ENCODE measurements around the gene RB1.

RB1 gene

GRCh38 chr13:48411147-48411794, 107.7 kb downstream of the RB1 start:
- Histone ChIP-seq H2AFZ (ENCODE audit: low read depth, low read length) (no peak overlapping the region), H3K36me3 (replicated peaks; ENCODE audit: low read depth, low read length) (peaks cover 28% of the 10 kb centered on the region), H3K4me3 (ENCODE audit: low read length) (no peak overlapping the region), H3K9ac (ENCODE audit: low read length) (no peak overlapping the region), H4K20me1 (ENCODE audit: insufficient read depth, low read length) (no peaks in the 10 kb centered on the region), H3K27ac (ENCODE audit: low read length) (no peak overlapping the region), H3K4me1 (ENCODE audit: low read length) (peaks cover 3% of the 10 kb centered on the region; the same call in 1 of the 2 replicates), H3K9me3 (ENCODE audit: insufficient read depth, low read length) (no peaks in the 10 kb centered on the region), H3K4me2 (ENCODE audit: low read length) (no peak overlapping the region), H3K79me2 (ENCODE audit: low read length) (no peaks in the 10 kb centered on the region), H3K27me3 (ENCODE audit: low read depth, low read length) (no peaks in the 10 kb centered on the region)
- TF ChIP-seq EZH2phosphoT487 (IDR thresholded peaks at IDR 0.05; ENCODE audit: low read depth) (no peak), CTCF (IDR thresholded peaks at IDR 0.05; ENCODE audit: low read depth, low read length) (no peak)

GRCh38 chr13:48411841-48412531, 108.4 kb downstream of the RB1 start:
- no peak overlapping the region for H3K4me3 ChIP-seq (ENCODE audit: low read length)
- H3K27ac ChIP-seq (ENCODE audit: low read length), result no peak overlapping the region
- no peaks in the 10 kb centered on the region for H3K79me2 ChIP-seq (ENCODE audit: low read length)
- peaks cover 29% of the 10 kb centered on the region for H3K36me3 ChIP-seq (replicated peaks; ENCODE audit: low read depth, low read length)
- no peaks in the 10 kb centered on the region for H4K20me1 ChIP-seq (ENCODE audit: insufficient read depth, low read length)
- H2AFZ ChIP-seq (ENCODE audit: low read depth, low read length), result no peak overlapping the region
- H3K4me1 ChIP-seq (ENCODE audit: low read length), result peaks cover 3% of the 10 kb centered on the region; the same call in 1 of the 2 replicates
- no peaks in the 10 kb centered on the region for H3K27me3 ChIP-seq (ENCODE audit: low read depth, low read length)
- no peak for TF ChIP-seq CTCF (IDR thresholded peaks at IDR 0.05; ENCODE audit: low read depth, low read length)
- no peak for TF ChIP-seq EZH2phosphoT487 (IDR thresholded peaks at IDR 0.05; ENCODE audit: low read depth)
- H3K9me3 ChIP-seq (ENCODE audit: insufficient read depth, low read length), result no peaks in the 10 kb centered on the region
- no peak overlapping the region for H3K4me2 ChIP-seq (ENCODE audit: low read length)
- no peak overlapping the region for H3K9ac ChIP-seq (ENCODE audit: low read length)

- H3K4me1 ChIP-seq (ENCODE audit: low read length), result peaks cover 3% of the 10 kb centered on the region; the same call in 1 of the 2 replicates
- H4K20me1 ChIP-seq (ENCODE audit: insufficient read depth, low read length), result no peaks in the 10 kb centered on the region
- no peak within 1 kb of the TSS for H3K4me3 ChIP-seq (ENCODE audit: low read length)
- H3K27ac ChIP-seq (ENCODE audit: low read length), result no peak within 1 kb of the TSS
- H3K9ac ChIP-seq (ENCODE audit: low read length), result no peak within 1 kb of the TSS
- H3K27me3 ChIP-seq (ENCODE audit: low read depth, low read length), result no peaks in the 10 kb centered on the region
- no peak within 1 kb of the TSS for H2AFZ ChIP-seq (ENCODE audit: low read depth, low read length)
- H3K36me3 ChIP-seq (replicated peaks; ENCODE audit: low read depth, low read length), result peaks cover 26% of the 10 kb centered on the region
- H3K9me3 ChIP-seq (ENCODE audit: insufficient read depth, low read length), result no peaks in the 10 kb centered on the region
- no peaks in the 10 kb centered on the region for H3K79me2 ChIP-seq (ENCODE audit: low read length)
- TF ChIP-seq CTCF (IDR thresholded peaks at IDR 0.05; ENCODE audit: low read depth, low read length), result no peak
- TF ChIP-seq EZH2phosphoT487 (IDR thresholded peaks at IDR 0.05; ENCODE audit: low read depth), result no peak
- no peak within 1 kb of the TSS for H3K4me2 ChIP-seq (ENCODE audit: low read length)
Measured at GRCh38 chr13:48412881-48413351, 109.4 kb downstream of the RB1 start, which contains the start of gene LPAR6. LPAR6 (minus strand) TSS chr13:48413113; CDS start chr13:48412423, 690 bp downstream.

- Histone ChIP-seq H3K9me3 (ENCODE audit: insufficient read depth, low read length) (no peaks in the 10 kb centered on the region), H3K79me2 (ENCODE audit: low read length) (no peaks in the 10 kb centered on the region), H3K27ac (ENCODE audit: low read length) (no peak overlapping the region), H3K27me3 (ENCODE audit: low read depth, low read length) (no peaks in the 10 kb centered on the region), H3K9ac (ENCODE audit: low read length) (no peak overlapping the region), H3K4me1 (ENCODE audit: low read length) (peaks cover 3% of the 10 kb centered on the region; the same call in 1 of the 2 replicates), H3K4me2 (ENCODE audit: low read length) (no peak overlapping the region), H3K4me3 (ENCODE audit: low read length) (no peak overlapping the region), H2AFZ (ENCODE audit: low read depth, low read length) (no peak overlapping the region), H4K20me1 (ENCODE audit: insufficient read depth, low read length) (no peaks in the 10 kb centered on the region), H3K36me3 (replicated peaks; ENCODE audit: low read depth, low read length) (peaks cover 26% of the 10 kb centered on the region)
- no peak for TF ChIP-seq EZH2phosphoT487 (IDR thresholded peaks at IDR 0.05; ENCODE audit: low read depth)
Measured at GRCh38 chr13:48414501-48414900, 111.0 kb downstream of the RB1 start.
